ENCODE results near the gene CAPN5. TPM values are rescaled to one million over a fixed set of nuclear protein-coding genes. Genes with fewer than 3 reads are reported as not detected.

CAPN5 gene
- 2.1 and 4.8 TPM in 2 replicates for total RNA-seq

DNA sequence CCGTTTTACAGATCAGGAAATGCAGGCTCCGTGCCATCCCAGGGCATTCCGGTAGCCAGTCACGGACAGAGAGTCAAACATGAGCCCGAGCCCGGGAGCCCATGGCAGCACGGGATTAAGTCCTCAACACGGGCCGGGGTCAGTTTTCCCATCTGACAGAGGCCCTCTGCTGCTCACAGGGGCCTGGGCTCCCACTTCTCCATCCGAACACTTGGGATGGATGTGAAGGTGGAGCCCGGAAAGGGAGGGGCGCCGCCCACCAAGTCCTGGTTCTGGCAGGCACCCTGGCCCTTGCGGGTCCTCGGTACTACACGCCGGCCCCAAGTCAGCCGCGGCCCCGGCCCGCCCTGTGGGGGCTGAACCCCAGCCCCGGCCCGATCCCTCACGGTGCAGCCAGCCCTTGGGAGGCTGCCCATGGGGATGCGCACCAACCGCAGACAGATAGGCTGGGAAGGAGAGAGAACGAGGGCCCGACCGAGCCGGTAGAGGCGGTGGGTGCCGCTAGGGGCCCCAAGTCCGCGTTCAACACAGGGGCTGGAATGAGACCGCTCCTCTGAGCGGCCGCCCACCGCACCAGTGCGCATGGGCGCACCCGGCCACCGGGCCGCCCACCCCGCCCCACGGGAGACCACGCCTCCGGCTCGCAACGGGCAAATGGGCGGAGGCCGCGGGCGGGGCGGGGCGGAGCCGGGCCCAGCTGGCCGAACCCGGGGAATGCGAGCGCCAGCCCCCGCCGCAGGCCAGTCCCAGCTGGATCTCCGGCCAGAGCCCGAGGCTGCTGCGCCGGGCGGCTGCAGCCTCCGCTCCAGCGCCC lies at the start of gene CAPN5:
TSS of gene CAPN5 (plus strand) at position 743 of the 814 bp plus-strand sequence. CDS start 17,916 bp downstream, outside the sequence.

DNA sequence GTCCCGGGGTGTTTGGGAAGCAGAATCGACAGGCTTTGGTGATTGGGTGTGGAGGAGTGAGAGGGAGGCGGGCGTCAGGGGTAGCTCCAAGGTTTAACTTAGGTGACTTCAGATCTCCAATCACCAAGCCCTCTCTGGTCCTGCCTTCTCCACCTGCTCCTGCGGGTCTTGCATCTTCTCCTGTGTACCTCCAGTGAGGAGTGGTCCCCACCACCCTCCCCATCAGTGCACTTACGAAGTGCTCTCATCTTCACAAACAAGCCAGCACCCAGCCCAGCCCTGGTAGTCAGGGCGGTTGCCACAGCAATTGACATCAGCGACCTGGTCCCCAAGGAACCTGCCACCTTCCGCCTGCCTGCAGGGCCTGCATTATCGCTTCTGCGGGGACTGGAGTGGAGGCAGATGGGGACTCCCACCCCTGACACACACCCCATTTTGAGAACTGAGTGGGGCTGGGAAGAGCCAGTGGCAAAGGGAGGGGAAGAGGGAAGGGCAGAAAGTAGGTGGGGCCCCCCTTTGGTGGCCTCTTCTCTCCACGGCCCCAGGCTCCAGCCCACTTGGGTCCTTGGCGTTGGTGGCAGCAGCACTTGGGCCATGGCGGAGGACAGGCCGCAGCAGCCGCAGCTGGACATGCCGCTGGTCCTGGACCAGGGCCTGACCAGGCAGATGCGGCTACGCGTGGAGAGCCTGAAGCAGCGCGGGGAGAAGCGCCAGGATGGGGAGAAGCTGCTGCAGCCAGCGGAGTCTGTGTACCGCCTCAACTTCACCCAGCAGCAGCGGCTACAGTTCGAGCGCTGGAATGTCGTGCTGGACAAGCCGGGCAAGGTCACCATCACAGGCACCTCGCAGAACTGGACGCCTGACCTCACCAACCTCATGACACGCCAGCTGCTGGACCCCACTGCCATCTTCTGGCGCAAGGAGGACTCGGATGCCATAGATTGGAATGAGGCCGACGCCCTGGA lies 35.8 kb downstream of the CAPN5 start, which contains the start of gene OMP:
TSS of gene OMP (plus strand) at position 595 of the 965 bp plus-strand sequence. CDS start at position 595, 0 bp downstream.

DNA sequence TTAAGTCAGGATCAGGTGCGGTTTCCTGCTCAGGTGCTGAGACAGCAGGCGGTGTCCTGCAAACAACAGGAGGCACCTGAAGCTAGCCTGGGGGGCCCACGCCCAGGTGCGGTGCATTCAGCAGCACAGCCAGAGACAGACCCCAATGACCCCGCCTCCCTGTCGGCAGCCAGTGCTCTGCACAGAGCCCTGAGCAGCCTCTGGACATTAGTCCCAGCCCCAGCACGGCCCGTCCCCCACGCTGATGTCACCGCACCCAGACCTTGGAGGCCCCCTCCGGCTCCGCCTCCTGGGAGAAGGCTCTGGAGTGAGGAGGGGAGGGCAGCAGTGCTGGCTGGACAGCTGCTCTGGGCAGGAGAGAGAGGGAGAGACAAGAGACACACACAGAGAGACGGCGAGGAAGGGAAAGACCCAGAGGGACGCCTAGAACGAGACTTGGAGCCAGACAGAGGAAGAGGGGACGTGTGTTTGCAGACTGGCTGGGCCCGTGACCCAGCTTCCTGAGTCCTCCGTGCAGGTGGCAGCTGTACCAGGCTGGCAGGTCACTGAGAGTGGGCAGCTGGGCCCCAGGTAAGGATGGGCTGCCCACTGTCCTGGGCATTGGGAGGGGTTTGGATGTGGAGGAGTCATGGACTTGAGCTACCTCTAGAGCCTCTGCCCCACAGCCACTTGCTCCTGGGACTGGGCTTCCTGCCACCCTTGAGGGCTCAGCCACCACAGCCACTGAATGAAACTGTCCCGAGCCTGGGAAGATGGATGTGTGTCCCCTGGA lies 61.3 kb downstream of the CAPN5 start, which contains the start of gene MYO7A:
TSS of gene MYO7A (plus strand) at position 327 of the 772 bp plus-strand sequence. CDS start 2,389 bp downstream, outside the sequence.

Other genes with a start within 250 kb of the CAPN5 start
- gene ACER3, start 206.1 kb upstream of the CAPN5 start, total RNA-seq = 9.0 and 10.4 TPM in 2 replicates
- not detected in 2 replicates for gene B3GNT6, start 32.6 kb upstream of the CAPN5 start, total RNA-seq
- gene OMP, start 35.9 kb downstream of the CAPN5 start, total RNA-seq = not detected in 2 replicates
- gene MYO7A, start 61.3 kb downstream of the CAPN5 start, total RNA-seq = under 0.01 and 0.24 TPM in 2 replicates
- not detected in 2 replicates for gene GDPD4, start 234.7 kb downstream of the CAPN5 start, total RNA-seq